ENCODE data around the gene PTGES3. TPM values are rescaled to one million over a fixed set of nuclear protein-coding genes. Genes with fewer than 3 reads are reported as not detected.
A peak's percentile ranks its signal among the peaks of the same experiment; 100 is the strongest.

The PTGES3 gene
- total RNA-seq, 2 donors from 2014 or later = 27.4 to 56.0 TPM

DNA sequence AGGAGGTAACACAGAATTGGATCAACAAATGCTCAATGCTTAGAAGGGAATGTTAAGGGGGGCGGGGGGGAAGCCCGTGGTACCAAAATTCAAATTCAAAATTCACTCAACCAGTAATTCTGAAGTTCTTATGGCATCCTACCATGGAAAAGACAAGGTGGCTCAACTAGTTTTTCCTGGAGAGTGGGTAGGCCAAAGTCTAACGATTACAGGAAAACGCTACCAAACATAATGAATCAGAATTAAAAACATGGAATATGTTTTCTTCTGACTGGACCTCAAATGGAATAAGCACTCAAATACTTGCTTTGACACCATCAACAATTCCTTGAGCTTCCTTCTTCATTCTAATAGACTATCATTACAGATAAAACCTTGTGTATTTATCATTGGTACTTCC lies 34.7 kb upstream of the PTGES3 start:
- no peaks in the 10 kb centered on the region for H3K9me3 ChIP-seq
- H3K4me1 ChIP-seq = peaks cover 66% of the 10 kb centered on the region
- no peaks in the 10 kb centered on the region for H3K36me3 ChIP-seq (replicated peaks in 1 of 2; ENCODE audit: insufficient read depth in 1 of 2, low read depth in 2 of 2)
- ATAC-seq = no peak
- 26 to 41% methylated on average over 4 of the region's 4 CpGs for WGBS, 2 donors
- TF ChIP-seq, protein P1, sequence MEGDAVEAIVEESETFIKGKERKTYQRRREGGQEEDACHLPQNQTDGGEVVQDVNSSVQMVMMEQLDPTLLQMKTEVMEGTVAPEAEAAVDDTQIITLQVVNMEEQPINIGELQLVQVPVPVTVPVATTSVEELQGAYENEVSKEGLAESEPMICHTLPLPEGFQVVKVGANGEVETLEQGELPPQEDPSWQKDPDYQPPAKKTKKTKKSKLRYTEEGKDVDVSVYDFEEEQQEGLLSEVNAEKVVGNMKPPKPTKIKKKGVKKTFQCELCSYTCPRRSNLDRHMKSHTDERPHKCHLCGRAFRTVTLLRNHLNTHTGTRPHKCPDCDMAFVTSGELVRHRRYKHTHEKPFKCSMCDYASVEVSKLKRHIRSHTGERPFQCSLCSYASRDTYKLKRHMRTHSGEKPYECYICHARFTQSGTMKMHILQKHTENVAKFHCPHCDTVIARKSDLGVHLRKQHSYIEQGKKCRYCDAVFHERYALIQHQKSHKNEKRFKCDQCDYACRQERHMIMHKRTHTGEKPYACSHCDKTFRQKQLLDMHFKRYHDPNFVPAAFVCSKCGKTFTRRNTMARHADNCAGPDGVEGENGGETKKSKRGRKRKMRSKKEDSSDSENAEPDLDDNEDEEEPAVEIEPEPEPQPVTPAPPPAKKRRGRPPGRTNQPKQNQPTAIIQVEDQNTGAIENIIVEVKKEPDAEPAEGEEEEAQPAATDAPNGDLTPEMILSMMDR (IDR thresholded peaks at IDR 0.05) = no peak
- TF ChIP-seq POLR2A (IDR thresholded peaks at IDR 0.05) = no peak
- intact Hi-C loops (cut with DNase I) = loop anchor here (10.0 kb wide), 1 partner anchor 88 kb away; the partner anchor contains the start of gene BAZ2A
- no peak overlapping the region for H3K4me3 ChIP-seq
- H3K27me3 ChIP-seq = no peaks in the 10 kb centered on the region
- no peak for DNase-seq
- peak overlapping the region in 2 of 4 donors; percentile 29 to 89 for H3K27ac ChIP-seq

DNA sequence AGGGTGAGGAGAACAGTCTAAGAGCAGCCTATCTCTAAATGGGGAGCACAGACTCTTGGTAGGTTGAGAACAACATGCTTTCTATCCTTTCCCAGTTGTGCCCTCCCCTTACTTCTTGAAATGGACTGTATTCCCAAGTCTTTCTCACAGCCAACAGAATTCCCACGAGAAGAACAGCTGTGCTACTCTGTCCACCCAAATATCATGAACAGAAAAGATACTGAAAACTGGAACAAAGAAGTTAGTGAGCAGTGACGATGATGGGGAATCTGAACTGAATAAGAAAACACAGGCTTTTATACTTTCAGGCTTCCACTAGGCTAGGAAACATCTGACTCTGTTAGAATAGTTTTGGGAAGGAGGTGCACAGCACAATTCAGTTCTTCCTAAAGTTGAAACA lies 33.6 kb upstream of the PTGES3 start:
- Histone ChIP-seq H3K27ac (peak overlapping the region in 2 of 4 donors; percentile 27 to 37), H3K9me3 (no peaks in the 10 kb centered on the region), H3K36me3 (replicated peaks in 1 of 2; ENCODE audit: insufficient read depth in 1 of 2, low read depth in 2 of 2) (no peaks in the 10 kb centered on the region), H3K4me3 (no peak overlapping the region), H3K4me1 (peaks cover 78% of the 10 kb centered on the region), H3K27me3 (no peaks in the 10 kb centered on the region)
- intact Hi-C loops (cut with DNase I) = loop anchor here (10.0 kb wide), 1 partner anchor 87 kb away; the partner anchor contains the start of gene BAZ2A
- DNase-seq = no peak
- TF ChIP-seq POLR2A (IDR thresholded peaks at IDR 0.05) = no peak
- TF ChIP-seq, protein P1 (IDR thresholded peaks at IDR 0.05) = no peak
- WGBS, 2 donors = 18 to 20% methylated on average over 2 of the region's 2 CpGs
- ATAC-seq = no peak

DNA sequence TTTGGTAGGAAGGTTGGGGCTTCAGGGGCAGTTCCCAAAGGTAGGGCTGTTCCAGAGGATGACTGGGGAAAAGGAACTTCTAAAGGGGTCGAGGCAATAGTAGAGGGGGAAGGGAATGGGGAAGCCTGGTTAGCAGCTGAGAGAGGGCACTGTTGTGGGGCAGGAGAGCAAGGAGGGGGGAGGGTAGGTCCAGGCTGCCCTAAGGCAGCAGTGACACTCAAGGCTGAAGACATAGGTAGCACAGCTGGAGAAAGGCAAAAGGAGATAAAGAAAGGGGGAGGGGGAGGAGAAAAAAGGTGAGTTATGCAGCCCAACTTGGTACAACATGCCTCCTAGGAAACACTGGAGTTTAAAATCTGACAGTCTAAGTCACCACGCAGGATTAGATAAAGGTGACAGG lies 33.1 kb upstream of the PTGES3 start:
- DNase-seq = no peak
- no peak overlapping the region for H3K4me3 ChIP-seq
- H3K36me3 ChIP-seq (replicated peaks in 1 of 2; ENCODE audit: insufficient read depth in 1 of 2, low read depth in 2 of 2) = no peaks in the 10 kb centered on the region
- H3K27me3 ChIP-seq = no peaks in the 10 kb centered on the region
- peak overlapping the region in 2 of 4 donors; percentile 27 to 37 for H3K27ac ChIP-seq
- WGBS, 2 donors = 25 to 40% methylated on average over 2 of the region's 2 CpGs
- TF ChIP-seq, protein P1 (IDR thresholded peaks at IDR 0.05) = no peak
- TF ChIP-seq POLR2A (IDR thresholded peaks at IDR 0.05) = no peak
- intact Hi-C loops (cut with DNase I) = loop anchor here (10.0 kb wide), 1 partner anchor 86 kb away; the partner anchor contains the start of gene BAZ2A
- peaks cover 83% of the 10 kb centered on the region for H3K4me1 ChIP-seq
- no peaks in the 10 kb centered on the region for H3K9me3 ChIP-seq
- ATAC-seq = no peak

DNA sequence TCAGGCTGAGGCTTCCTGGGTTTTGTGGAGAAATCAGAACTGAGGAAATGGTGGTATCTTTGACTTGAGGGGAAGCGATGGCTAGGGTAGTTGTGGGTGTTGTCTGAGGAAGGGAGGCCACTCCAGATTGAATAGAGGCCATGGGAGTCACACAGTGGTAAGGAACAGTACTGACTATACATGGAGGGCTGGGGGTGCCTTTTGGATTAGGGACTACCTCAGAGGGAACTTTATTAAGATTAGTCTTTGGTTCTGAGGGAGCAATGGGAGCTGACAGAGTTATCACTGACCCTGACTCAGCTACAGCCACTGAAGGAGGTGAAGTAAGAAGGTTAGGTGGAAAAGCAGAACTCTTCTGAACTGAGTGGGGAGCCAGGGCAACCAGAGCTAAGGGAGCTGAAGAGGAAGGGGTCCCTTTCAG lies 32.7 kb upstream of the PTGES3 start:
- H3K9me3 ChIP-seq = no peaks in the 10 kb centered on the region
- no peak for ATAC-seq
- no peak for TF ChIP-seq POLR2A (IDR thresholded peaks at IDR 0.05)
- H3K4me3 ChIP-seq = no peak overlapping the region
- DNase-seq = no peak
- H3K27me3 ChIP-seq = no peaks in the 10 kb centered on the region
- peak overlapping the region in 1 of 4 donors; percentile 27 for H3K27ac ChIP-seq
- intact Hi-C loops (cut with DNase I) = loop anchor here (10.0 kb wide), 1 partner anchor 86 kb away; the partner anchor contains the start of gene BAZ2A
- H3K4me1 ChIP-seq = peaks cover 84% of the 10 kb centered on the region
- WGBS, 2 donors = 79 to 84% methylated on average over 1 of the region's 1 CpG
- no peaks in the 10 kb centered on the region for H3K36me3 ChIP-seq (replicated peaks in 1 of 2; ENCODE audit: insufficient read depth in 1 of 2, low read depth in 2 of 2)

DNA sequence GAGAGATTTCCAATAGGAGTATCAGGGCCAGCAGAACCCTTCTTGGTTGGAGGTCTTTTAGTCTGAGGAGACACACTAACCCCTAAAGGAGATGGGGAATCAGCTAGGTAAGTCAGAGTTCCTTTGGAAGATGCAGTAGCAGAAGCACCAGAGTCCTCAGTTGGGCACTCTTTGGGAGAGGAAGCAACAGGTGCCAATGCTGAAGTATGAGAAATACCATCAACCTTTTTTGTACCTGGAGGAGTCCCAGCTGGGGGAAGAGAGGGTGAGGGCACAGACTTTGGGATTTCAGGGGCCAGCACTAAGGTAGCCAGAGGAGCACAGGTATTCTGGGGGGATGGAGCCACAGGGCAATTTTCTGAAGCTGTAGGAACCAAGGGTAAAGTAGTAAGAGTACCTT lies 31.0 kb upstream of the PTGES3 start:
- TF ChIP-seq POLR2A (IDR thresholded peaks at IDR 0.05) = no peak
- TF ChIP-seq, protein P1 (IDR thresholded peaks at IDR 0.05) = no peak
- DNase-seq = no peak
- ATAC-seq = no peak
- H3K4me1 ChIP-seq = peaks cover 83% of the 10 kb centered on the region
- H3K27ac ChIP-seq = no peak overlapping the region
- no peaks in the 10 kb centered on the region for H3K27me3 ChIP-seq
- no peaks in the 10 kb centered on the region for H3K9me3 ChIP-seq
- no peak overlapping the region for H3K4me3 ChIP-seq
- peaks cover 0 to 2% of the 10 kb centered on the region in 2 donors for H3K36me3 ChIP-seq (replicated peaks in 1 of 2; ENCODE audit: insufficient read depth in 1 of 2, low read depth in 2 of 2)
- intact Hi-C loops (cut with DNase I) = no loop called here

Data from body of pancreas (tissue), 4 donors.